ENCODE results near the gene CRLF1.

DNA sequence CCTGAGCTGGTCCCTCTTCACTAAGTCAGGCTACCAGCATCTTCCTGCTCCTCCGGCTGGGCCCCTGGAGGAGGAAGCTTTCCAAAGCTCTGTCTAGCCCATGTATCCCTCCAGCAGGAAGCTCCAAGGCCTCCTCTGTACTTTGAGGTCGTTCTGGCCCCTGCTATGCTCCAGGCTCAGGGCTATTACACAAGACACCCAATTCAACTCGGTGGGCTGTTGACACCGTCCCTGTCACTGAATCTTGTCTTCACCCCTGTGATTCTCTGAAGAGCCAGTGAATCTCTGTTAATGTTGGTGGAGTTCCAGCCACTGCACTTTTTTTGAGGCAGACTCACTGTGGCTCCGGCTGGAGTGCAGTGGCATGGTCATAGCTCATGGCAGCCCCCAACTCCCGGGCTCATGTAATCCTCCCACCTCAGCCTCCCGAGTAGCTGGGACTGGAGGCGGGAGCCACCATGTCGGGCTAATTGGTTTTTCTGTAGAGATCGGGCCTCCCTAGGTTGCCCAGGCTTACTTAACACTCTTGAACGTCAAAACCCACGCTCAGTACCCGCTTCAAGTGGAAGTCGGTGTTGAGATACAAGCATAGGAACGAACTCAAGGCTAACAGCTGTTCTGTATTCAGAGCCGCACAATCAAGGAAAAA lies 18.5 kb downstream of the CRLF1 start:
- no peak for TF ChIP-seq EZH2phosphoT487 (conservative IDR thresholded peaks at IDR 0.05; ENCODE audit: low read length)
- TF ChIP-seq, protein P1, sequence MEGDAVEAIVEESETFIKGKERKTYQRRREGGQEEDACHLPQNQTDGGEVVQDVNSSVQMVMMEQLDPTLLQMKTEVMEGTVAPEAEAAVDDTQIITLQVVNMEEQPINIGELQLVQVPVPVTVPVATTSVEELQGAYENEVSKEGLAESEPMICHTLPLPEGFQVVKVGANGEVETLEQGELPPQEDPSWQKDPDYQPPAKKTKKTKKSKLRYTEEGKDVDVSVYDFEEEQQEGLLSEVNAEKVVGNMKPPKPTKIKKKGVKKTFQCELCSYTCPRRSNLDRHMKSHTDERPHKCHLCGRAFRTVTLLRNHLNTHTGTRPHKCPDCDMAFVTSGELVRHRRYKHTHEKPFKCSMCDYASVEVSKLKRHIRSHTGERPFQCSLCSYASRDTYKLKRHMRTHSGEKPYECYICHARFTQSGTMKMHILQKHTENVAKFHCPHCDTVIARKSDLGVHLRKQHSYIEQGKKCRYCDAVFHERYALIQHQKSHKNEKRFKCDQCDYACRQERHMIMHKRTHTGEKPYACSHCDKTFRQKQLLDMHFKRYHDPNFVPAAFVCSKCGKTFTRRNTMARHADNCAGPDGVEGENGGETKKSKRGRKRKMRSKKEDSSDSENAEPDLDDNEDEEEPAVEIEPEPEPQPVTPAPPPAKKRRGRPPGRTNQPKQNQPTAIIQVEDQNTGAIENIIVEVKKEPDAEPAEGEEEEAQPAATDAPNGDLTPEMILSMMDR (IDR thresholded peaks at IDR 0.05; ENCODE audit: insufficient read depth, low read length, poor library complexity, severe bottlenecking) = no peak
